Nephron (organoid): ENCODE data around the gene ZRSR2.

Source experiments
- H3K27ac Mint-ChIP-seq, 3 experiments: 2 replicates each; pipeline ENCODE4 v1.8.0; 2020; ENCODE audit warnings: mixed read lengths in 3 of 3, mild to moderate bottlenecking in 2 of 3, moderate library complexity in 1 of 3
- H3K27me3 Mint-ChIP-seq: 2 replicates; pipeline ENCODE4 v1.8.0; 2021; ENCODE audit warnings: low read depth, mild to moderate bottlenecking, moderate library complexity, mixed read lengths
- H3K36me3 Mint-ChIP-seq: 2 replicates; pipeline ENCODE4 v1.8.0; 2020; ENCODE audit warnings: low read depth, mixed read lengths
- H3K4me1 Mint-ChIP-seq: 2 replicates; pipeline ENCODE4 v1.8.0; 2020; ENCODE audit warnings: mixed read lengths
- H3K4me3 Mint-ChIP-seq, 3 experiments: 2 replicates each; pipeline ENCODE4 v1.8.0; 2020; ENCODE audit warnings: mild to moderate bottlenecking in 3 of 3, mixed read lengths in 3 of 3, moderate library complexity in 2 of 3
- H3K9me3 Mint-ChIP-seq: 2 replicates; pipeline ENCODE4 v1.8.0; 2020; ENCODE audit warnings: mixed read lengths
- CTCF ChIP-seq, 3 experiments: fragments of 200-600 bp; sonication (generic); IDR thresholded peaks; one replicate each; pipeline ENCODE4 v1.5.0; 2021; ENCODE audit warnings: antibody characterized with exemption in 3 of 3; ENCODE audit not compliant: unreplicated experiment in 3 of 3

ZRSR2 gene

DNA sequence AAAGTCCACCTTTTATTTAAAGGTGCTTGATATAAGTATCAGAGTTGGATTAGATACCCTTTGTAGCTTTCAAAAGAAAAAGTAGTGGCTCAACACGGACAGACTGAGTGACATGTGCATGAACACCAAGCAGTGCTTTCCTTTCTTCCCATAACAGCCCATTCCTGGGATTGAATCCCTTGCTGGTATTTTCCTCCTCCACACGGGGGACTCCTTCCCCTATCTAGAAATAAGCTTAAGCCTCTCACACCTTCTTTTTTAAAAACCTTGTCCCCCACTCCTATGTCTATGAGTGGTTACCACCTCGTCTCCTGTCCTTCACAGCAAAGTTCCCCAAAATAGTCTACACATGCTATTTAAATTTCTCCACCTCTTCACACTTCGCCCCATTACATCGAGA, 59.3 kb downstream of the ZRSR2 start:
- H3K4me1 Mint-ChIP-seq, result peaks cover 11% of the 10 kb centered on the region
- no peaks in the 10 kb centered on the region for H3K27me3 Mint-ChIP-seq
- no peaks in the 10 kb centered on the region for H3K9me3 Mint-ChIP-seq
- peaks cover 19% of the 10 kb centered on the region for H3K36me3 Mint-ChIP-seq
- H3K4me3 Mint-ChIP-seq, result peak overlapping the region in 1 of 3 experiments; percentile 2
- peak overlapping the region in 1 of 3 experiments; percentile 17 for H3K27ac Mint-ChIP-seq
- peak; percentile 19 to 47 (median 42) for TF ChIP-seq CTCF (IDR thresholded peaks at IDR 0.05; ENCODE audit: unreplicated experiment in 3 of 3)

GRCh38 chrX:15853586-15854079, 63.3 kb downstream of the ZRSR2 start:
- Mint-ChIP-seq H3K27me3 (peaks cover 24% of the 10 kb centered on the region), H3K36me3 (peaks cover 6% of the 10 kb centered on the region), H3K9me3 (no peaks in the 10 kb centered on the region), H3K4me1 (peaks cover 22% of the 10 kb centered on the region), H3K4me3 (peak overlapping the region; percentile 79 to 89 (median 81)), H3K27ac (peak overlapping the region; percentile 34 to 71 (median 65))
- no peak for TF ChIP-seq CTCF (IDR thresholded peaks at IDR 0.05; ENCODE audit: unreplicated experiment in 3 of 3)

DNA sequence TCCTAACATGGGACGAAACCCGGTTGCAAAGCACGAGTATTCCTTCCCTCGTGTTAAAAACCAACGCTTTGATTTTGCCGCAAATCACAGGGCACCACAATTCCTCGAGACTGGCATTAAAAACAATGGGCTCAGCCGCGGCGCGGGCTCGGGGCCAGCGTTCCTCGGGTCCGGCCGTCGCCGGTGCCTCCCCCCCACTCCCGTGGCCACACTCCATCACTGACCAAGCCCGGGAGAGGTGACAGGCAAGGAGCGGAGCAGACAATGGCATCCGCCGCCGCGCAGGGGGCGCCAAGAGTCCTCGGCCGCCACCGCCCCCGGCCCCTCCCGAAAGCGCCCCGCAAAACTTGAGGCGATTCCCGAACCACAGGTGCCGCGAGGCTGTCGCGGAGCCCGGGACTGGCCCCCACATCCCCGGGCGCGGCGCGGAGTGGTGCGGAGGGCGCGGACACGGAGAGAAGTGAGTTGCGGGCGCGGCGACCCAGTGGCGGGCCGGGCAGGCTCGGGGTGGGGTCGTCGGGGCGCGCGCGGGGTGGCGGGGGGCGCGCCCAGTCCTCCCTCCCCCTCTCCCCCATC, 63.9 kb downstream of the ZRSR2 start:
- peak in 1 of 3 experiments; percentile 47 for TF ChIP-seq CTCF (IDR thresholded peaks at IDR 0.05; ENCODE audit: unreplicated experiment in 3 of 3)
- H3K27me3 Mint-ChIP-seq, result peaks cover 24% of the 10 kb centered on the region
- H3K27ac Mint-ChIP-seq, result peak overlapping the region; percentile 34 to 71 (median 65)
- H3K4me1 Mint-ChIP-seq, result peaks cover 22% of the 10 kb centered on the region
- H3K36me3 Mint-ChIP-seq, result peaks cover 6% of the 10 kb centered on the region
- peak overlapping the region; percentile 79 to 89 (median 81) for H3K4me3 Mint-ChIP-seq
- H3K9me3 Mint-ChIP-seq, result no peaks in the 10 kb centered on the region

GRCh38 chrX:15854712-15855567, 64.7 kb downstream of the ZRSR2 start, which contains the start of gene AP1S2:
Gene AP1S2 (minus strand): TSS chrX:15854813. CDS start chrX:15852524, 2,289 bp downstream.
- Mint-ChIP-seq H3K4me3 (peak within 1 kb of the TSS; percentile 94 to 98 (median 98)), H3K4me1 (peaks cover 17% of the 10 kb centered on the region), H3K27ac (peak within 1 kb of the TSS; percentile 84 to 95 (median 91)), H3K27me3 (peaks cover 24% of the 10 kb centered on the region), H3K36me3 (peaks cover 1% of the 10 kb centered on the region), H3K9me3 (no peaks in the 10 kb centered on the region)
- TF ChIP-seq CTCF (IDR thresholded peaks at IDR 0.05; ENCODE audit: unreplicated experiment in 3 of 3), result no peak

- Mint-ChIP-seq H3K4me1 (peaks cover 17% of the 10 kb centered on the region), H3K27ac (peak overlapping the region; percentile 84 to 95 (median 91)), H3K9me3 (no peaks in the 10 kb centered on the region), H3K27me3 (peaks cover 24% of the 10 kb centered on the region), H3K36me3 (no peaks in the 10 kb centered on the region), H3K4me3 (peak overlapping the region; percentile 94 to 98 (median 98))
- TF ChIP-seq CTCF (IDR thresholded peaks at IDR 0.05; ENCODE audit: unreplicated experiment in 3 of 3), result no peak
These were observed 65.4 kb downstream of the ZRSR2 start for GRCh38 chrX:15855568-15856221.
